ENCODE data around the gene XRCC4.
A peak's percentile ranks its signal among the peaks of the same experiment; 100 is the strongest.
"Not testable (repeated sequence)": the region's sequence is repeated elsewhere in the genome, so short reads cannot be mapped to it uniquely, and the experiment has no call there.

XRCC4 gene

GRCh38 chr5:83076742-83077661, at the start of gene XRCC4, which contains the start of gene TMEM167A:
TSS of gene XRCC4 (plus strand) at chr5:83077547. CDS start at chr5:83104920, 27,373 bp downstream.
TSS of gene TMEM167A (minus strand) at chr5:83077394. CDS start at chr5:83077323, 71 bp downstream.
- peak; percentile 93 to 97 for DNase-seq

GRCh38 chr5:83029912-83030311, 47.4 kb upstream of the XRCC4 start:
- no peak for DNase-seq

DNA sequence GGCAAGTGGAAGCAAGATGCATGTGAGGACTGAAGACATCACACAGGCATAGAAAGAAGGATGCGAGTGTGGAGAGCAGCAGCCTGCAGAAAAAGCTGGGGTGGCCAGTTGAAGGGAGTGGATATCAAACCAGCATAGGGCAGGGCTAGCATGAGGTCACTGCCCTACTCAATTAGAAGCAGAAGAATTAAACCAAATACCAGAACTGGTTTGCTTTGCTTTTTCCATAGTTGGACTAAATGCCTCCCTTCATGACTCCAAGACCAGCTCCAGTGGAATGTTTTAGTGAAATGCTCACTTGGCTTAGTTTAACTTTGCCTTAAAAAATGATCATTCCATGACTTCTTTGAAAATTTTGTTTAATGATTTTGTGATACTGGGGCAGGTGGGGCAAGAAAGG, 46.0 kb upstream of the XRCC4 start:
- DNase-seq: no peak

DNA sequence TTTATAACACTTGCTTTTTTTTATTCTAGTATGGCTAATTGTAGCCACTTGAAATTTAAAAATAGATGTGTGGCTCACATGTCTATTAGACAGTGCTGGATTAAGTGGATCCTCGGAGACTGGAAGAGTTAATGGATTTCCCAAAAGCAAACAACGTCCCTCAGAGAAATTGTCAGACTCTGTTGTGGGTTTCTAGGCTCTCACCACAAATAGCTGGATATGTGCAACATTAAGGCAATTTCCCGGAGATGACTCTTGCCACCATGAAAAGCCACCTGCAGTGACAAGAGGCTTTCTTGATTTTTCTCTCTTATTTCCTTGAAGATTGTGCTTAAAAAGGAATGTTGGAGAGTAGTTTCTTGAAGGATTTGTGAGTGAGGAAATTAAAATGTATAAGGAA, 43.3 kb upstream of the XRCC4 start:
- DNase-seq: no peak

GRCh38 chr5:83034528-83035207, 42.7 kb upstream of the XRCC4 start:
- no peak for DNase-seq

DNA sequence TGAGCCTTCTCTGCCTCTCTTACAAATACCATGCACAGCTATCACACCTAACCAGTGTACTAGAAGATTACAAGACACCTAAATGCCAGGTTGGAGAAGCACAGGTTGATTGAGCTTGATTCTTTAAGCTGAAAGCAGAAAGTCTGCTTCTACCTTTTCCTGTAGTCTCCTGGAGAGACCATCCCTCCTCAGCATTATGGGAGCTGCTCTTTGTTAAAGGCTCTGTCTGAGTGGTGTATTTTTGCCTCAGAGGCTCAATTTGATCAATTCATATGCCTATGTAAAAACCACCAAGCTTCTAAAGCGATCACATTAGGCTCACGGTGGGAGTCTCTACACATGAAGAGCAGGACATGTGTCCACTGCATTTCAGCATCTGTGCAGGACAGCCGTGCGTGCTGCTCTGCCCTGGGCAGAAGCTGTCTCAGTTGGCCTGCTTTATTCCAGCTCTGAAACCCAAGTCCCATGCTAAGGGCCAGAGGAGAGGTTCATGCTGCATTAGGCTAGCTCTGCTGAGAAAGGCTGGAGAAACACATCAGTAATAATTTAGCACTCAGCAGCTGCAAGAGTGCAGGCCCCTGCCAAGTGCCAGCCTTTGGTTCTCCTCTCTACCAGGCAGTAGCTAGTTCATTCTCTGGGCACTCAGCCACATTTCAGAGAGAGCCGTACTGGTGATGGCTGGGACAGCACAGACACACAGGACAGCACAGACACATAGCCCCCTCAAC, 41.8 kb upstream of the XRCC4 start:
- DNase-seq: peak; percentile 73 to 90

GRCh38 chr5:83036991-83037575, 40.3 kb upstream of the XRCC4 start:
- no peak for DNase-seq

DNA sequence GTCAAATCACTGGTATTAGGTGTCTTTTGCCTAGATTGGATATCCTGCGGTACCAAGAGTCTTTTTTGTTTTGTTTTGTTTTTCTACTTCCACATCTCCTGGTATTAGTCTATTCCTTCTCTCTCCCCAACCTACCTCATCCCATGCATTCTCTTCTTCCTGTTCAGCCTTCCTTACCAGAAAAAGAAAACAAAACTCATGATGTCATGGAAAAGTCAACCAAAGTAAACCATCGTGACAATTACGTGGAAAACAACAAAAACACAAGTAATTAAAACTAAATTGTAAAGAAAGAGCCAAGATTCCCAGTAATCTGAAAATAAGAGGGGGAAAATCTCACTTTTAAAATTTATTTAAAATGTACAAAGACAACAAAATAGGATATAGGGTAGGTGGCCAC, 38.4 kb upstream of the XRCC4 start:
- DNase-seq: no peak

GRCh38 chr5:83042507-83042906, 34.8 kb upstream of the XRCC4 start:
- no peak for DNase-seq

DNA sequence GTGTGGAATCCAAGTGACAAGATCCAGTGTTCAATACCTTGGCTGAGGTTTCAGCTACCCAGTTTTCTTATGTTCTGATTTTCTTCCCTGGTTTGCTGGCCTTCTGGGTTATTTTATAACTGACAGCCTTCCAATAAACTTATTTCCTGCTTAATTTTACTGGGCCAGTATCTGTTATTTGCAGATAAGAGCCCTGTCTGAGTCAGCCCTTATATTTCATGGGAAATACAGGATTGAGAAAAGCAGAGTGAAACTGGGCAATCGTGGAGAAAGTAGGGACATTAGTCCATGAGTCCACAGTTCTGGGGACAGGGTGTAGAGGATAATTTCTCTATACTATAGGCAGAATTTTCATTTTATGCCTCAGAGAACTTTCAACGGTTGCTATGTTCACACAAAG, 32.4 kb upstream of the XRCC4 start:
- DNase-seq: no peak

GRCh38 chr5:83048277-83048676, 29.1 kb upstream of the XRCC4 start:
- no peak for DNase-seq

DNA sequence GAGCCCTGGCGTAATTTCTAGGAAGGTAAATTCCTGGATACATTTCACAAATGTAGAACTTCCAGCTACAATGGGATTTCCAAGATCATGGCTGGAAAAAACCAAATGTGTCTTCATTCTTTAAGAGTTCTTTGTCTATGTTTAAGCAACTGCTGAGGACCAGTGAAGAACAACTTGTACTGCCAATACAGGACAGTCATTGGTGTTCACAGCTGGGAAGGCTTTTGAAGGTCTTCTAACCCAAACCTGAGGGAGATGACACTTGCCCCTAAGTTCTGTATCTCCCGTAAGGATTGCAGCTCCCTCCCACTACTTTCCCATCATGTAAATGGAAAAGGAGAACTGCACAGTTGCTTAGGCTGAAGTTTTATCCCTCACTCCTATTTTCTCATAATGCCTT, 28.5 kb upstream of the XRCC4 start:
- no peak for DNase-seq

DNA sequence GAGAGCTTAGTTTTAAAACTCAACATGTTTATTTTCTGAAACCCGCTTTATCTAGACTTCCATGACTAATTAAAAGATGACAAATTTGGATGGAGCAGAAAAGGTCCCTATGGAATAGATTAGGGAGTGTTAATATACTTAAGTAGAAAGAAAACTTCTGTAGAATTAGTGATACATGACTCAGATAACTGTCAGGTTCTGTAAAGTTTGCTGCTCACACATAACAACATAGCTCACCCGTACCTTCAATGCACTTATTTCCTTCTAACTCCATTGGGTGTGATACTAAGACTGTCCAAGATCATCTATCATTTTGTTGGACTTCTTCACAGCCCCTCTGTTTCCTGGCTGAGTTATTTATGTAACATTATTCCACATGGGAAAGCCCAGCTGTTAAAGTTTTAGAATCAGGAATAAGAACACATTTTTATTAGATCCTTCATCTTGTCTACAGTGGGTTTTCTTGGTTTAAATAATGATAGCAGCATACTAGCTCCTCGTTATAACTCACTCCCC, 27.9 kb upstream of the XRCC4 start:
- peak in 1 of 2 experiments; percentile 26 for DNase-seq

DNA sequence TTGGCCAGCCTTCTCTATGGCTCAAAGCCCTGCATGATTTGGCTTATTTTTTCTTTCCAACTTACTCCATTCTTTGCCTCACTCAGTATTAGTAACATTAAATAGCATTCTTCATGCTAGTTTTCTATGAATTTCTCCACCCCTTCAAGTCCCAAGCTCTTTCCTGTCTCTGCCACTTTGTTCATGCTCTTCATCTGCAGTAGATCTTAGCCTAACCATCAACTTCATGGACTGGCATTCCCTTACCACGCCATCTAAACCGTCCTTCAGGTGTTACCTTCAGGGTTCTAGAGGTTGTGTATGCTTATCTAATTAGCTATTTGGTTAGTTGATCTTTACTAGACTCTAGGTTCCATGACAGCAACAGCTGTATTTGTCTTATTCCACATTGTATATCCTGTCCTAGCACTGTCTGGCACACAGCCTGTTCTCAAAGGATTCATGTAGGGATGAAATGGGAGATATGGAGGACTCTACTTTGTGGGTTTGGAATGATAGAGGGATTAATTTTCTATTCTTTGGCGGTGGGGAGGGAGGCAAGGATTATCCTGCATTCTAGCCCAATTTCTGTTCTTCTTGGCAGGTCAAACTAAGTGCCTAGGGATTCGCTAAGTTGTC, 26.5 kb upstream of the XRCC4 start:
- no peak for DNase-seq

- DNase-seq: no peak
Observed at GRCh38 chr5:83055166-83055565, 22.2 kb upstream of the XRCC4 start.

DNA sequence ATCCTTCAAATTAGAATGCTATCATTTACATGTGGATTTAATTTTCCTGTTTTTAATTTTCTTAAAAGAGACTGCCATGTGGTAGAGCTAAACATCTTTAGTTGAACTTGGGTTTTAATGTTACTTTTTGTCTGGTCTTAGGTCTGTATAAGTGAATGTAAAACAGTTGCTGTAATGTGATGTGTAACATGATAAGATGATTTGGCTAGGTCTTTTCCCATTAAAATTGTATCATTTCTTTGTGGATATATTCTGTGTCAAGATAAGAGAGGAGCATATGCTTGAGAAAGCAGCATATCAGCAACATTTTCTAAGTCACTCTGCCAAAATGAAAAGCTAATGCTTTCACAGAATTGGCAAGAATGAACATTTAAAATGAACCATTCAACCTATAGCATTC, 18.6 kb upstream of the XRCC4 start:
- no peak for DNase-seq

- DNase-seq: no peak
Observed at GRCh38 chr5:83059341-83059740, 18.0 kb upstream of the XRCC4 start.

- DNase-seq: no peak
Observed at GRCh38 chr5:83066548-83067110, 10.7 kb upstream of the XRCC4 start.

GRCh38 chr5:83067377-83067776, 10.0 kb upstream of the XRCC4 start:
- not testable (repeated sequence) for DNase-seq

GRCh38 chr5:83069096-83069799, 8.1 kb upstream of the XRCC4 start:
- no peak for DNase-seq

Data from NCI-H446 (cell line).